Activated CD4-positive, alpha-beta T cell treated with anti-CD3 and anti-CD28 coated beads for 36 hours (primary cell): ENCODE measurements around the gene LCN12. TPM values are rescaled to one million over a fixed set of nuclear protein-coding genes. Genes with fewer than 3 reads are reported as not detected.

ENCODE experiments used
- ATAC-seq: fragments of 200-7000 bp; cut with Tn5 transposase; one replicate; pipeline ENCODE4 v1.10.0; 2021; ENCODE audit warnings: mild to moderate bottlenecking, moderate library complexity
- CTCF ChIA-PET: fragments of 350-600 bp; sonication (Branson Sonifier 250); formaldehyde crosslinking; loops from one replicate; lab custom pipeline; 2021; ENCODE audit warnings: antibody characterized with exemption; lab: Charles Lee
- POLR2A ChIA-PET: fragments of 350-600 bp; sonication (Branson Sonifier 250); formaldehyde crosslinking; loops from one replicate; lab custom pipeline; 2021; ENCODE audit warnings: antibody characterized with exemption, inconsistent platforms; lab: Charles Lee
- DNase-seq: peaks from one replicate; pipeline ENCODE4 v3.0.0-alpha.2; 2020
- H3K27ac Mint-ChIP-seq: one replicate; pipeline ENCODE4 v1.8.0; 2021; ENCODE audit warnings: mixed read lengths
- H3K27me3 Mint-ChIP-seq: one replicate; pipeline ENCODE4 v1.8.0; 2021; ENCODE audit warnings: mixed read lengths
- H3K36me3 Mint-ChIP-seq: one replicate; pipeline ENCODE4 v1.8.0; 2021; ENCODE audit warnings: low read depth, mixed read lengths
- H3K4me1 Mint-ChIP-seq: one replicate; pipeline ENCODE4 v1.8.0; 2021; ENCODE audit warnings: mixed read lengths
- H3K4me3 Mint-ChIP-seq: one replicate; pipeline ENCODE4 v1.8.0; 2021; ENCODE audit warnings: mild to moderate bottlenecking, moderate library complexity, mixed read lengths
- H3K9me3 Mint-ChIP-seq: one replicate; pipeline ENCODE4 v1.8.0; 2021; ENCODE audit warnings: low read depth, mixed read lengths
- intact Hi-C, 2 experiments: fragments of 100-400 bp; cut with DNase I in 1 of 2; cut with micrococcal nuclease in 1 of 2; formaldehyde crosslinking; loops; one replicate each; pipeline versions ENCODE4 v1.14.2 to v1.15.1; 2022 to 2024; cut with DNase I, micrococcal nuclease
- total RNA-seq, 2 experiments: library from RNA; stranded (reverse); gene quantifications; one replicate each; pipeline ENCODE4 v1.2.3, GENCODE V29; 2021

Gene LCN12
- total RNA-seq, 2 experiments from 2014 or later = 1.1 to 1.5 TPM

GRCh38 chr9:136969774-136970173 lies 17.7 kb downstream of the LCN12 start:
- intact Hi-C loops = no loop called here
- Mint-ChIP-seq H3K27ac (no peak overlapping the region), H3K36me3 (no peaks in the 10 kb centered on the region), H3K4me1 (peaks cover 12% of the 10 kb centered on the region), H3K27me3 (no peaks in the 10 kb centered on the region), H3K9me3 (no peaks in the 10 kb centered on the region), H3K4me3 (no peak overlapping the region)
- ChIA-PET POLR2A (no interaction called here), CTCF (no interaction called here)
- no peak for ATAC-seq
- no peak for DNase-seq

DNA sequence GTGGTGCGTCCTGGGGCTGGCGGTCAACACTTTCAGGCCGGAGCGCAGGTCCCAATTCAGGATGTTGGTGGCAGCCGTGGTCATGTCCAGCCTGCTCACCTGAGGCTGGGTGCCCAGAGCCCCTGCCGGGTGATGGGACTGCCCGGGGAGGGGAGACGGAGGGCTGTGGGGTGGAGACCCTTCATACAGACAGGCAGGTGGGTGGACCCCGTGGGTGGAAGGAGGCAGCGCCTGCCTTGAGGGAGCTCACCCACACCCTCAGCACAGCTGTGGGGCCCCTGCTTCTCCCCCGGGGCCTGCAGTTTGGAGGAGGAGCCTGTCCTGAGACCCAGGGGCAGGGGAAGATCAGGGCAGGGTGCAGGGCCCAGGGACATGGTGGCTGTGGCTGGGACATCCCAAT lies 18.3 kb downstream of the LCN12 start:
- CTCF ChIA-PET = interaction anchor here (0.6 kb wide), 1 partner anchor 60 kb away, joined by 3 read pairs; no protein-coding TSS in a partner anchor
- ATAC-seq (no peak), DNase-seq (no peak)
- no peaks in the 10 kb centered on the region for H3K36me3 Mint-ChIP-seq
- peaks cover 16% of the 10 kb centered on the region for H3K4me1 Mint-ChIP-seq
- H3K27ac Mint-ChIP-seq = no peak overlapping the region
- POLR2A ChIA-PET = no interaction called here
- intact Hi-C loops = no loop called here
- H3K9me3 Mint-ChIP-seq = no peaks in the 10 kb centered on the region
- H3K4me3 Mint-ChIP-seq = no peak overlapping the region
- no peaks in the 10 kb centered on the region for H3K27me3 Mint-ChIP-seq

GRCh38 chr9:136971746-136972145 lies 19.7 kb downstream of the LCN12 start:
- H3K4me3 Mint-ChIP-seq = no peak overlapping the region
- DNase-seq (no peak), ATAC-seq (no peak)
- H3K36me3 Mint-ChIP-seq = no peaks in the 10 kb centered on the region
- H3K27me3 Mint-ChIP-seq = no peaks in the 10 kb centered on the region
- H3K9me3 Mint-ChIP-seq = no peaks in the 10 kb centered on the region
- no peak overlapping the region for H3K27ac Mint-ChIP-seq
- H3K4me1 Mint-ChIP-seq = peaks cover 13% of the 10 kb centered on the region
- CTCF ChIA-PET = interaction anchor here (0.6 kb wide), 2 partner anchors 193 to 247 kb away, joined by 4 read pairs; no protein-coding TSS in a partner anchor
- intact Hi-C loops = no loop called here
- POLR2A ChIA-PET = no interaction called here

DNA sequence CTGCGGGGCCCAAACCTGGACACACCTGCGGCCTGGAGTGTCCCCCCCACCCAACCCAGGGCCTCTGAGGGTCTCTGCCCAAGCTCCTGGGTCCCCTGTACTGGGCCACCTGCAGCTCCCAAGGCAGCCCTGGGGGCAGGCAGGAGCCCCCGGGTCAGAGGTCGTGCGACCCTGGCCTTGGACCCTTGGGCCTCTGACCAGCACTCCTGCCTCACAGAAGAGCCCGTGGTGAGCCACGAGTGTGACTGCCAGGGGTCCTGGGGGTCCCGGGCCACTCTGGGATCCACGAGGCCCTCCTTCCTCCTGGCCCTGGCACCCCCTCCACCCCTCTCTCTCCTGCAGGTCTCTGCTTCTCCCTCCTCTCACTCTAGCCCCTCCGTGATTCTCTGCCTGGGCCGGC lies 20.3 kb downstream of the LCN12 start:
- CTCF ChIA-PET = interaction anchor here (0.6 kb wide), 1 partner anchor 194 kb away, joined by 4 read pairs; no protein-coding TSS in a partner anchor
- Mint-ChIP-seq H3K4me3 (no peak overlapping the region), H3K27ac (no peak overlapping the region), H3K27me3 (no peaks in the 10 kb centered on the region), H3K36me3 (no peaks in the 10 kb centered on the region), H3K9me3 (no peaks in the 10 kb centered on the region), H3K4me1 (peaks cover 13% of the 10 kb centered on the region)
- intact Hi-C loops = no loop called here
- DNase-seq = no peak
- POLR2A ChIA-PET = no interaction called here
- ATAC-seq = no peak

GRCh38 chr9:136972743-136973142 lies 20.7 kb downstream of the LCN12 start:
- peaks cover 13% of the 10 kb centered on the region for H3K4me1 Mint-ChIP-seq
- no peaks in the 10 kb centered on the region for H3K9me3 Mint-ChIP-seq
- ChIA-PET POLR2A (no interaction called here), CTCF (no interaction called here)
- ATAC-seq (no peak), DNase-seq (no peak)
- H3K4me3 Mint-ChIP-seq = no peak overlapping the region
- H3K36me3 Mint-ChIP-seq = no peaks in the 10 kb centered on the region
- intact Hi-C loops = no loop called here
- H3K27me3 Mint-ChIP-seq = no peaks in the 10 kb centered on the region
- H3K27ac Mint-ChIP-seq = no peak overlapping the region

- Mint-ChIP-seq H3K36me3 (no peaks in the 10 kb centered on the region), H3K4me3 (no peak overlapping the region), H3K27ac (no peak overlapping the region), H3K9me3 (no peaks in the 10 kb centered on the region), H3K4me1 (peaks cover 13% of the 10 kb centered on the region), H3K27me3 (no peaks in the 10 kb centered on the region)
- ATAC-seq = no peak
- ChIA-PET CTCF (interaction anchor here (0.7 to 2.9 kb wide), 3 partner anchors 55 to 180 kb away, joined by 4 to 12 read pairs (median 5); no protein-coding TSS in a partner anchor), POLR2A (no interaction called here)
- intact Hi-C loops = no loop called here
- no peak for DNase-seq
Measured at GRCh38 chr9:136973618-136974617, 21.8 kb downstream of the LCN12 start.

DNA sequence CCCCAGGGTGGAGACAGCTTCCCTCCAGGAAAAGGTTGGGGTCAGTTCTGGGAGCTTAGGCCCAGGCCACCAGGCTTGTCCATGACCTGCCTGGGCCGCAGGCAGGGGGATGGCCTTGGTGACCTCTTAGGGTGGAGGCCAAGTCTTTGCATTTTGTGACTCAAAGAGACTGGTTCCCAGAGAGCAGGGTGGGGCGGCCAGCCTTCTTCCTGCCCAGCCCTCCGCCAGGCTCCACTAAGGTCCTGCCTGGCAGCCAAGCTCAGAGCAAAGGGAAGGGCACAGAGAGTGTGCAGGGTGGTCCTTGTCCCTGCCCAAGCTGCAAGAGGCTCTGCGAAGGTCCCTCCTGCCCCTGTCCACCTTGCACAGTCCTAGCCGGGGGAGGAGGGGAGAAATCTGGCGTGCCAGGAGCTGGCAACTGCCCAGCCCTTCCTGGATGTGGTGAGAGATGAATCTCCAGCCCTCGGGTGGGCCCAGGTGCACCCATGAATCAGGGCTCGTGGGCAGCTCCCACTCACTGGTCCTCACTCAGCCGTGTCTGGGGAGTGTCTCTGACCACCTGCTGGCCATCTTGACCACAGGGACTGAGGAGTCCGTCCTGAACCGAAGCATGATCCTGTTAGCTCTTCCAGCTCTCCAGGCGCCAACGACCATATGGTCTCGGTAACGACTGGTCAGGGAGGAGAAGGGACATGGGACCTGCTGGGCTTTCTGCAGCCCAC lies 22.9 kb downstream of the LCN12 start:
- CTCF ChIA-PET = interaction anchor here (0.6 to 2.9 kb wide), 9 partner anchors 12 to 262 kb away, joined by 3 to 12 read pairs (median 3); partner anchors contain the start of gene PAXX
- Mint-ChIP-seq H3K4me1 (peaks cover 13% of the 10 kb centered on the region), H3K36me3 (no peaks in the 10 kb centered on the region), H3K27me3 (no peaks in the 10 kb centered on the region), H3K9me3 (no peaks in the 10 kb centered on the region), H3K4me3 (no peak overlapping the region), H3K27ac (peak overlapping the region; percentile 25)
- POLR2A ChIA-PET = no interaction called here
- intact Hi-C loops = no loop called here
- DNase-seq (no peak), ATAC-seq (peak; percentile 11)

- Mint-ChIP-seq H3K36me3 (no peaks in the 10 kb centered on the region), H3K4me1 (peaks cover 13% of the 10 kb centered on the region), H3K9me3 (no peaks in the 10 kb centered on the region), H3K4me3 (no peak overlapping the region), H3K27me3 (no peaks in the 10 kb centered on the region), H3K27ac (peak overlapping the region; percentile 25)
- ChIA-PET POLR2A (interaction anchor here (0.6 kb wide), 1 partner anchor 306 kb away, joined by 3 read pairs; no protein-coding TSS in a partner anchor), CTCF (interaction anchor here (0.6 to 2.9 kb wide), 11 partner anchors 11 to 261 kb away, joined by 3 to 12 read pairs (median 3); partner anchors contain the start of gene PAXX)
- peak; percentile 31 for ATAC-seq
- intact Hi-C loops = no loop called here
- DNase-seq = peak; percentile 70
Measured at GRCh38 chr9:136975644-136976043, 23.6 kb downstream of the LCN12 start.

- ChIA-PET POLR2A (no interaction called here), CTCF (no interaction called here)
- no peak for DNase-seq
- Mint-ChIP-seq H3K4me1 (peaks cover 13% of the 10 kb centered on the region), H3K27me3 (no peaks in the 10 kb centered on the region), H3K27ac (no peak within 1 kb of the TSS), H3K4me3 (no peak within 1 kb of the TSS), H3K9me3 (no peaks in the 10 kb centered on the region), H3K36me3 (no peaks in the 10 kb centered on the region)
- no peak for ATAC-seq
- intact Hi-C loops = no loop called here
Measured at GRCh38 chr9:136977223-136977622, 25.1 kb downstream of the LCN12 start, which contains the start of gene PTGDS. Gene PTGDS (plus strand): TSS chr9:136977504. CDS start chr9:136977579, 75 bp downstream.

- CTCF ChIA-PET = interaction anchor here (1.0 to 1.9 kb wide), 3 partner anchors 14 to 90 kb away, joined by 3 to 15 read pairs (median 6); partner anchors contain the start of gene PAXX
- intact Hi-C loops = loop anchor here (1.0 kb wide), 9 partner anchors 15 to 484 kb away; partner anchors contain the start of genes PAXX (in 2 of the 2), PHPT1 (in 1 of the 2), TMEM141 (in 1 of the 2) and TRAF2 (in 1 of the 2)
- Mint-ChIP-seq H3K4me3 (no peak overlapping the region), H3K27me3 (no peaks in the 10 kb centered on the region), H3K27ac (no peak overlapping the region), H3K36me3 (no peaks in the 10 kb centered on the region), H3K4me1 (peaks cover 13% of the 10 kb centered on the region), H3K9me3 (no peaks in the 10 kb centered on the region)
- no peak for DNase-seq
- POLR2A ChIA-PET = no interaction called here
- ATAC-seq = no peak
Measured at GRCh38 chr9:136977649-136978072, 25.6 kb downstream of the LCN12 start.
